Spinal cord (tissue), 10 donors: Measurements from ENCODE around the gene RNASEL. TPM values are rescaled to one million over a fixed set of nuclear protein-coding genes. Genes with fewer than 3 reads are reported as not detected.

Experiments
- DNase-seq, 6 donors: peaks; one replicate each; pipeline versions ENCODE4 v3.0.0 to v3.0.0-alpha.2; 2013 to 2015; ENCODE audit warnings: low spot score in 6 of 6, low read depth in 4 of 6
- H3K27ac ChIP-seq: one replicate; pipeline ENCODE4 v1.5.1; 2013; ENCODE audit warnings: low read depth, low read length, control low read depth
- H3K27me3 ChIP-seq: one replicate; pipeline ENCODE4 v1.6.1; 2013; ENCODE audit warnings: low read length; ENCODE audit not compliant: control insufficient read depth, insufficient read depth
- H3K36me3 ChIP-seq: one replicate; pipeline ENCODE4 v1.6.1; 2013; ENCODE audit warnings: low read length; ENCODE audit not compliant: control insufficient read depth, insufficient read depth
- H3K4me1 ChIP-seq: one replicate; pipeline ENCODE4 v1.6.1; 2013; ENCODE audit warnings: low read length; ENCODE audit not compliant: control insufficient read depth, insufficient read depth
- H3K4me3 ChIP-seq: one replicate; pipeline ENCODE4 v1.5.1; 2013; ENCODE audit warnings: low read depth, low read length, control low read depth
- H3K9me3 ChIP-seq: one replicate; pipeline ENCODE4 v1.6.1; 2013; ENCODE audit warnings: low read length; ENCODE audit not compliant: control insufficient read depth, insufficient read depth
- WGBS: methylation state at CpG from one replicate; pipeline ENCODE4 v1.1.5; 2013; ENCODE audit warnings: missing lambda C conversion rate; ENCODE audit not compliant: insufficient coverage; 5-methylcytosine and 5-hydroxymethylcytosine counted together
- polyA plus RNA-seq, 2 donors: library from polyadenylated mRNA; unstranded; fragments of 120-200 nt; gene quantifications; one replicate each; pipeline ENCODE4 v1.2.1, GENCODE V29; 2013; ENCODE audit not compliant: insufficient read length in 2 of 2
- total RNA-seq, 2 donors: library from RNA; depleted of rRNA in 1 of 2; stranded (reverse); fragments of 120-200 nt in 1 of 2; fragments of >200 nt in 1 of 2; gene quantifications; one replicate each; pipeline versions ENCODE4 v1.2.3 to v1.2.4, GENCODE V29; 2013 to 2014
- donor health status: healthy.

The RNASEL gene
- total and polyA plus RNA-seq, 4 donors, result 4.6 to 18.3 (median 7.7) TPM

DNA sequence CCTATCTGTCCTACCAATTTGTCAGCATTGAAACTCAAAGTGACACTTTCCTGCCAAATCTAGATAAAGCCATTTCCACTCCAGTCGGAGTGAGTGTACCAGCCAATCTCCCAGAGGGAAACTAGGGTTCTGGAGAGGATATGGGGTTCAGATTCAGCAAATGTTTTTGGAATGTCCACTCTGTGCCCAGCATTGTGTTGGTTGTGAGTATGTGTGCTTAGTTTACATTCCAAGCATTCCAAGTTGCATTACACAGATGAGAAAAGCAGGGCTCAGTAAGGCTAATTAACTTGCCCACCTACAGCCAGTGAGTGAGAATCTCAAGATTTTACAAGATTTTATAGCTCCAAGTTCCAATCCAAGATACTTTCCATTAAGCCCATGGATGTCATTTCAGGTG lies 41.5 kb upstream of the RNASEL start:
- H3K4me3 ChIP-seq, result no peak overlapping the region
- H3K4me1 ChIP-seq, result peaks cover 21% of the 10 kb centered on the region
- no peak overlapping the region for H3K27ac ChIP-seq
- WGBS, result no CpG with 5 or more reads among the region's 1 CpG
- H3K36me3 ChIP-seq, result no peaks in the 10 kb centered on the region
- DNase-seq, result no peak
- no peaks in the 10 kb centered on the region for H3K9me3 ChIP-seq
- H3K27me3 ChIP-seq, result no peaks in the 10 kb centered on the region

GRCh38 chr1:182629499-182630096 lies 40.5 kb upstream of the RNASEL start:
- peaks cover 13% of the 10 kb centered on the region for H3K4me1 ChIP-seq
- no peaks in the 10 kb centered on the region for H3K27me3 ChIP-seq
- DNase-seq, result peak in 1 of 6 donors; percentile 67
- WGBS, result 53% methylated on average over 3 of the region's 3 CpGs
- no peaks in the 10 kb centered on the region for H3K36me3 ChIP-seq
- no peaks in the 10 kb centered on the region for H3K9me3 ChIP-seq
- H3K4me3 ChIP-seq, result no peak overlapping the region
- peak overlapping the region; percentile 11 for H3K27ac ChIP-seq

- Histone ChIP-seq H3K36me3 (no peaks in the 10 kb centered on the region), H3K9me3 (no peaks in the 10 kb centered on the region), H3K4me1 (peaks cover 11% of the 10 kb centered on the region), H3K4me3 (no peak overlapping the region), H3K27ac (peak overlapping the region; percentile 11), H3K27me3 (no peaks in the 10 kb centered on the region)
- no CpG with 5 or more reads among the region's 2 CpGs for WGBS
- no peak for DNase-seq
Measured at GRCh38 chr1:182629080-182629479, 40.0 kb upstream of the RNASEL start.

DNA sequence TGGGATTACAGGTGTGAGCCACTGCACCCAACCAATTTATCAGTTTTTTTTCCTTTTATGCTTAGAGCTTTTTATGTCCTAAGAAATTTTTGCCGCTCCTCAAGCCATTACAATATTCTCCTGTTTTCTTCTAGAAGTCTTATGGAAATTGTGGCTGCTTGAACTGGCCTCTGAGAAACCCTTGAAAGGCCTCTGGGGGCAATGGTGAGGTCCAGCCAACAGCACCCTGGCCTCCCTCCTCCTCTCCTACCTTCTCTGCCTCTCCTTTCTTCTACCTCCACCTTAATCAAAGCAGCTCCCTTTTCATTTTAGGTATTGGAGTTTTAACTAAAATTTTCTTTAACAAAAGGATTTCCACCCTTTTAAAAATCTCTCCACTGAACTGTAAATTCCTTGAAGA lies 39.6 kb upstream of the RNASEL start:
- H3K9me3 ChIP-seq, result no peaks in the 10 kb centered on the region
- no peaks in the 10 kb centered on the region for H3K36me3 ChIP-seq
- no peaks in the 10 kb centered on the region for H3K27me3 ChIP-seq
- no peak overlapping the region for H3K4me3 ChIP-seq
- no peak for DNase-seq
- no peak overlapping the region for H3K27ac ChIP-seq
- WGBS, result no CpG with 5 or more reads among the region's 1 CpG
- peaks cover 11% of the 10 kb centered on the region for H3K4me1 ChIP-seq

GRCh38 chr1:182627622-182628021 lies 38.6 kb upstream of the RNASEL start:
- H3K27ac ChIP-seq, result no peak overlapping the region
- H3K4me1 ChIP-seq, result peaks cover 8% of the 10 kb centered on the region
- no peaks in the 10 kb centered on the region for H3K27me3 ChIP-seq
- H3K36me3 ChIP-seq, result no peaks in the 10 kb centered on the region
- H3K9me3 ChIP-seq, result no peaks in the 10 kb centered on the region
- H3K4me3 ChIP-seq, result no peak overlapping the region
- peak in 1 of 6 donors; percentile 50 for DNase-seq
- WGBS, result no CpG with 5 or more reads among the region's 2 CpGs

DNA sequence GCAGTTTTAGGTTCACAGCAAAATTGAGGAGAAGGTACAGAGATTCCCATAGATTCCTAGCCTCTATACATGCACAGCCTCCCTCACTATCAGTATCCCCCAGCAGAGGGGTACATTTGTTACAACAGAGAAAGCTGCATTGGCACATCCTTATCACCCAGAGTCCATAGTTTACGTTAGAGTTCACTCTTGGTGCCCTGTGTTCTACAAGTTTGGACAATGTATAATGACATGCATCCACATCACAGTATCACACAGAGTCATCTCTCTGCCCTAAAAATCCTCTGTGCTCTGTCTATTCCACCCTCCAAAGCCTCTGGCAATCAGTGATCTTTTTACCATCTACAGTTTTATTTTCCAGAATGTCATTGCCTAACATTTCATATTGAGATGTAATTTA lies 37.5 kb upstream of the RNASEL start:
- no peaks in the 10 kb centered on the region for H3K36me3 ChIP-seq
- no peak overlapping the region for H3K4me3 ChIP-seq
- no peaks in the 10 kb centered on the region for H3K27me3 ChIP-seq
- 67% methylated on average over 1 of the region's 1 CpG for WGBS
- no peak overlapping the region for H3K27ac ChIP-seq
- no peaks in the 10 kb centered on the region for H3K9me3 ChIP-seq
- DNase-seq, result no peak
- H3K4me1 ChIP-seq, result peaks cover 8% of the 10 kb centered on the region

GRCh38 chr1:182625719-182626504 lies 36.9 kb upstream of the RNASEL start:
- H3K9me3 ChIP-seq, result no peaks in the 10 kb centered on the region
- no peak overlapping the region for H3K4me3 ChIP-seq
- WGBS, result no CpG with 5 or more reads among the region's 1 CpG
- H3K27ac ChIP-seq, result no peak overlapping the region
- no peaks in the 10 kb centered on the region for H3K36me3 ChIP-seq
- DNase-seq, result no peak
- H3K4me1 ChIP-seq, result peaks cover 8% of the 10 kb centered on the region
- no peaks in the 10 kb centered on the region for H3K27me3 ChIP-seq

DNA sequence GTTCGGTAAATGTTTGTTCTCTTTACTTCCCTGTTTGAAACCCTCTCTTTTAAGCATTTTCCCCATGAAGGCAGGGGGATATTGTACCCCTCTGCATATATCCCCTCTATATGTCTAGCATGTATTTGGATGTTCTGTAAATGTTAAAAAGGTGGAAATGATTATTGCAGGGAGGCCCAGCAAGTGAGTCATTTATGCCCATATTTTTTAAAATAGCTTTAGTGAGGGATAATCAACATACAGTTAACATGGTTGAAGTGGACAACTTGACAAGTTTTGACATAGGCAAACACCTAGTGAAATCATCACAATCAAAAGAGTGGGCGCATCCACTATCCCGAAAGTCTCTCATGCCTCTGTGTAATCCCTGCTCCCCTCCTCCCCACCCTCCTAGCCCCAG lies 36.0 kb upstream of the RNASEL start:
- DNase-seq, result no peak
- Histone ChIP-seq H3K4me1 (peaks cover 8% of the 10 kb centered on the region), H3K4me3 (no peak overlapping the region), H3K27me3 (no peaks in the 10 kb centered on the region), H3K27ac (no peak overlapping the region), H3K9me3 (no peaks in the 10 kb centered on the region), H3K36me3 (no peaks in the 10 kb centered on the region)
- no CpG with 5 or more reads among the region's 3 CpGs for WGBS

DNA sequence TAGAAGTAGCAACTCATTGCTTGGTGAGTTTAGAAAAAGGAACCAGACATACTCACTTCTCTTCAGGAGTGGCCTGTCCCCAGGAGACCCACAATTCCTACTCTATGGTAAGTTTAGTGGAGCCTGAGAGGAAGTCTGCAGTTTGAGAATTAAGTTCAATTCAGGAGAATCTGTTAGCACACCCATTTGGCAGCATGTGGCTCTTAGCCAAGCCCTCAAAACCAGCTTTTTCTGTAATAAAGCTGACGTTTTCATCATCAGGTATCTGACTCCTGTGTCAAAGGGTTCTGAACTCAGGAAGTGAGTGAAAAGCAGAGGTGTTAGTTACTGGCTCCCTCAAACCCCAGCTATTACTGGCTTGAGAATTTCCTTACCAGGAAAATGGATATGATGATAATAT lies 35.5 kb upstream of the RNASEL start:
- Histone ChIP-seq H3K4me3 (no peak overlapping the region), H3K27me3 (no peaks in the 10 kb centered on the region), H3K4me1 (peaks cover 4% of the 10 kb centered on the region), H3K27ac (no peak overlapping the region), H3K9me3 (no peaks in the 10 kb centered on the region), H3K36me3 (no peaks in the 10 kb centered on the region)
- DNase-seq, result no peak
- no CpG with 5 or more reads among the region's 1 CpG for WGBS
